GM23338 (cell line): Measurements from ENCODE around the gene EFNB2. TPM values are rescaled to one million over a fixed set of nuclear protein-coding genes. Genes with fewer than 3 reads are reported as not detected.

Source experiments
- ATAC-seq: fragments of 200-7000 bp; cut with Tn5 transposase; 3 replicates; pipeline ENCODE4 v1.9.1; 2020
- DNase-seq: peaks from one replicate; pipeline ENCODE4 v3.0.0-alpha.2; 2015; ENCODE audit warnings: low spot score
- H2AFZ ChIP-seq: fragments of 200-600 bp; sonication (generic); 2 replicates; pipeline ENCODE4 v1.8.0; 2016; ENCODE audit warnings: antibody characterized with exemption, mild to moderate bottlenecking, moderate library complexity
- H3F3A ChIP-seq: fragments of 200-600 bp; sonication (generic); replicated peaks from 2 replicates; pipeline ENCODE4 v1.8.0; 2017; ENCODE audit warnings: antibody characterized with exemption, mixed run types, low read depth
- H3K27ac ChIP-seq: fragments of 200-600 bp; sonication (generic); 2 replicates; pipeline ENCODE4 v1.6.1; 2016; ENCODE audit warnings: low read depth
- H3K27me3 ChIP-seq: fragments of 200-600 bp; sonication (generic); 2 replicates; pipeline ENCODE4 v1.8.0; 2016; ENCODE audit warnings: mild to moderate bottlenecking, mixed run types, moderate library complexity; ENCODE audit not compliant: insufficient read depth
- H3K36me3 ChIP-seq: fragments of 200-600 bp; sonication (generic); 2 replicates; pipeline ENCODE4 v1.8.0; 2016; ENCODE audit warnings: mild to moderate bottlenecking; ENCODE audit not compliant: insufficient read depth
- H3K4me1 ChIP-seq: fragments of 200-600 bp; sonication (generic); 2 replicates; pipeline ENCODE4 v1.8.0; 2016; ENCODE audit warnings: mild to moderate bottlenecking, moderate library complexity; ENCODE audit not compliant: insufficient read depth
- H3K4me2 ChIP-seq: fragments of 200-600 bp; sonication (generic); 2 replicates; pipeline ENCODE4 v1.7.1; 2017; ENCODE audit warnings: mixed run types
- H3K4me3 ChIP-seq: fragments of 200-600 bp; sonication (generic); 2 replicates; pipeline ENCODE4 v1.6.1; 2016; ENCODE audit warnings: mixed run types
- H3K79me2 ChIP-seq: fragments of 200-600 bp; sonication (generic); replicated peaks from 2 replicates; pipeline ENCODE4 v1.8.0; 2017; ENCODE audit warnings: mild to moderate bottlenecking; ENCODE audit not compliant: insufficient read depth
- H3K9me2 ChIP-seq: fragments of 200-600 bp; sonication (generic); 2 replicates; pipeline ENCODE4 v1.8.0; 2017; ENCODE audit not compliant: insufficient read depth
- H4K20me1 ChIP-seq: fragments of 200-600 bp; sonication (generic); replicated peaks from 2 replicates; pipeline ENCODE4 v1.8.0; 2017; ENCODE audit warnings: mild to moderate bottlenecking; ENCODE audit not compliant: insufficient read depth
- H3K27ac Mint-ChIP-seq: 2 replicates; pipeline ENCODE4 v1.8.0; 2020; ENCODE audit warnings: inconsistent platforms, mild to moderate bottlenecking, moderate library complexity, mixed read lengths
- H3K27me3 Mint-ChIP-seq: 3 replicates; pipeline ENCODE4 v1.8.0; 2022; ENCODE audit warnings: low read depth, mild to moderate bottlenecking, moderate library complexity, mixed read lengths, inconsistent platforms; ENCODE audit not compliant: insufficient read depth, poor library complexity
- H3K36me3 Mint-ChIP-seq: 3 replicates; pipeline ENCODE4 v1.8.0; 2021; ENCODE audit warnings: low read depth, mild to moderate bottlenecking, inconsistent platforms, moderate library complexity, mixed read lengths
- H3K4me1 Mint-ChIP-seq: 3 replicates; pipeline ENCODE4 v1.8.0; 2020; ENCODE audit warnings: mild to moderate bottlenecking, inconsistent platforms, mixed read lengths
- H3K4me3 Mint-ChIP-seq: 3 replicates; pipeline ENCODE4 v1.8.0; 2021; ENCODE audit warnings: moderate library complexity, mild to moderate bottlenecking, inconsistent platforms, mixed read lengths
- H3K9me3 Mint-ChIP-seq: 3 replicates; pipeline ENCODE4 v1.8.0; 2020; ENCODE audit warnings: moderate library complexity, mild to moderate bottlenecking, inconsistent platforms, mixed read lengths
- CREB1 ChIP-seq: fragments of 250-450 bp; sonication (Bioruptor Pico); IDR thresholded peaks from 2 replicates; pipeline ENCODE4 v1.5.0; 2020; ENCODE audit warnings: low read depth, mild to moderate bottlenecking, moderate library complexity
- CTCF ChIP-seq, 2 experiments: fragments of 200-600 bp in 1 of 2; sonication (generic) in 1 of 2; conservative IDR thresholded peaks; 2 replicates each; pipeline versions ENCODE4 v1.5.1 to v1.6.1; 2016 to 2017; ENCODE audit warnings: antibody characterized with exemption in 2 of 2, low read depth in 2 of 2, mild to moderate bottlenecking in 2 of 2, moderate library complexity in 1 of 2
- ETS1 ChIP-seq: IDR thresholded peaks from 2 replicates; pipeline ENCODE4 v1.6.1; 2016; ENCODE audit warnings: antibody characterized with exemption
- EZH2 ChIP-seq: fragments of 200-600 bp; sonication (generic); IDR thresholded peaks from one replicate; pipeline ENCODE4 v1.8.0; 2017; ENCODE audit warnings: antibody characterized with exemption, mild to moderate bottlenecking, low read depth; ENCODE audit not compliant: unreplicated experiment
- EZH2phosphoT487 ChIP-seq: fragments of 200-600 bp; sonication (generic); IDR thresholded peaks from one replicate; pipeline ENCODE4 v1.8.1; 2018; ENCODE audit warnings: antibody characterized with exemption; ENCODE audit not compliant: unreplicated experiment
- JUNB ChIP-seq: IDR thresholded peaks from one replicate; pipeline ENCODE4 v1.6.1; 2016; ENCODE audit warnings: antibody characterized with exemption; ENCODE audit not compliant: unreplicated experiment
- NANOG ChIP-seq: IDR thresholded peaks from 2 replicates; pipeline ENCODE4 v1.6.1; 2016; ENCODE audit warnings: antibody characterized with exemption, borderline replicate concordance
- POLR2AphosphoS5 ChIP-seq: IDR thresholded peaks from 2 replicates; pipeline ENCODE4 v1.6.1; 2016; ENCODE audit warnings: antibody characterized with exemption, low read depth
- REST ChIP-seq: IDR thresholded peaks from one replicate; pipeline ENCODE4 v1.6.1; 2018; ENCODE audit warnings: antibody characterized with exemption; ENCODE audit not compliant: unreplicated experiment
- STAT1 ChIP-seq: IDR thresholded peaks from one replicate; pipeline ENCODE4 v1.6.1; 2016; ENCODE audit warnings: antibody characterized with exemption; ENCODE audit not compliant: unreplicated experiment
- ZNF114 ChIP-seq: fragments of 250-450 bp; sonication (Bioruptor Pico); IDR thresholded peaks from 2 replicates; pipeline ENCODE4 v1.5.0; 2020; ENCODE audit warnings: mild to moderate bottlenecking, moderate library complexity
- ZNF331 ChIP-seq: fragments of 250-450 bp; sonication (Bioruptor Pico); IDR thresholded peaks from 2 replicates; pipeline ENCODE4 v1.5.0; 2020; ENCODE audit warnings: low read depth, mild to moderate bottlenecking, moderate library complexity
- ZNF462 ChIP-seq: fragments of 250-450 bp; sonication (Bioruptor Pico); IDR thresholded peaks from 2 replicates; pipeline ENCODE4 v1.5.0; 2020; ENCODE audit warnings: mild to moderate bottlenecking, moderate library complexity
- polyA plus RNA-seq: library from polyadenylated mRNA; unstranded; fragments of >200 nt; fragmentation: Nextera tagmentation; extraction: Ambion mirVana; gene quantifications from 2 replicates; pipeline ENCODE4 v1.2.1, GENCODE V29; 2016
- total RNA-seq: library from RNA; depleted of rRNA; stranded (reverse); fragments of >200 nt; shearing (Covaris generic); gene quantifications from 2 replicates; pipeline ENCODE4 v1.2.3, GENCODE V29; 2014

EFNB2 gene
- total and polyA plus RNA-seq, 2 experiments from 2014 or later: 5.7 to 10.9 TPM

GRCh38 chr13:106467427-106468122 lies 67.9 kb downstream of the EFNB2 start:
- no peaks in the 10 kb centered on the region for H4K20me1 ChIP-seq
- H3F3A ChIP-seq: no peaks in the 10 kb centered on the region
- H3K27ac ChIP-seq: no peak overlapping the region
- TF ChIP-seq ETS1: no peak
- no peak for TF ChIP-seq EZH2
- TF ChIP-seq NANOG: no peak
- TF ChIP-seq ZNF331 (CRISPR knock-in tag): no peak
- TF ChIP-seq ZNF114 (CRISPR knock-in tag): no peak
- TF ChIP-seq CREB1 (CRISPR knock-in tag): no peak
- TF ChIP-seq POLR2AphosphoS5: no peak
- no peak for TF ChIP-seq CTCF (conservative IDR thresholded peaks at IDR 0.05; ENCODE audit: low read depth in 2 of 2)
- TF ChIP-seq STAT1: no peak
- no peak for TF ChIP-seq JUNB
- TF ChIP-seq REST: no peak
- TF ChIP-seq EZH2phosphoT487: no peak
- TF ChIP-seq ZNF462: no peak
- Mint-ChIP-seq H3K4me3 (no peak overlapping the region), H3K27me3 (peaks cover 9% of the 10 kb centered on the region), H3K27ac (no peak overlapping the region), H3K9me3 (no peaks in the 10 kb centered on the region; the same call in 2 of the 3 replicates), H3K4me1 (peaks cover 22% of the 10 kb centered on the region), H3K36me3 (no peaks in the 10 kb centered on the region)
- H3K4me2 ChIP-seq: no peak overlapping the region
- no peak overlapping the region for H2AFZ ChIP-seq
- ATAC-seq (no peak), DNase-seq (no peak)
- H3K27me3 ChIP-seq: no peaks in the 10 kb centered on the region
- peaks cover 20% of the 10 kb centered on the region for H3K4me1 ChIP-seq
- H3K4me3 ChIP-seq: no peak overlapping the region
- H3K79me2 ChIP-seq: no peaks in the 10 kb centered on the region
- no peaks in the 10 kb centered on the region for H3K36me3 ChIP-seq
- H3K9me2 ChIP-seq: peaks cover 4% of the 10 kb centered on the region; the same call in 1 of the 2 replicates
